GM19023 (cell line): ENCODE results near the gene ZSWIM8.
"Not testable (repeated sequence)": the region's sequence is repeated elsewhere in the genome, so short reads cannot be mapped to it uniquely, and the experiment has no call there.

ENCODE experiments used
- ATAC-seq: cut with Tn5 transposase; IDR thresholded peaks from one replicate; pipeline ENCODE4 v1.9.1; 2021; ENCODE audit warnings: mild to moderate bottlenecking, moderate library complexity; ENCODE audit not compliant: unreplicated experiment

Gene ZSWIM8

GRCh38 chr10:73795491-73795890, 10.1 kb downstream of the ZSWIM8 start:
- not testable (repeated sequence) for ATAC-seq

- ATAC-seq, result not testable (repeated sequence)
These were observed 10.6 kb downstream of the ZSWIM8 start for GRCh38 chr10:73796035-73796434.

GRCh38 chr10:73796766-73797165, 11.4 kb downstream of the ZSWIM8 start:
- ATAC-seq, result no peak

GRCh38 chr10:73797324-73798025, 12.1 kb downstream of the ZSWIM8 start:
- ATAC-seq, result no peak

- no peak for ATAC-seq
These were observed 12.7 kb downstream of the ZSWIM8 start for GRCh38 chr10:73798087-73798486.

GRCh38 chr10:73798927-73799560, 13.6 kb downstream of the ZSWIM8 start:
- no peak for ATAC-seq

GRCh38 chr10:73799899-73800559, 14.6 kb downstream of the ZSWIM8 start:
- ATAC-seq, result no peak

- no peak for ATAC-seq
These were observed 15.3 kb downstream of the ZSWIM8 start for GRCh38 chr10:73800560-73801252.

GRCh38 chr10:73801253-73801590, 15.8 kb downstream of the ZSWIM8 start:
- ATAC-seq, result no peak

- no peak for ATAC-seq
These were observed 17.0 kb downstream of the ZSWIM8 start for GRCh38 chr10:73802276-73802991.

GRCh38 chr10:73803680-73804286, 18.4 kb downstream of the ZSWIM8 start:
- peak; percentile 63 for ATAC-seq

- no peak for ATAC-seq
These were observed 21.0 kb downstream of the ZSWIM8 start for GRCh38 chr10:73806176-73806950.

GRCh38 chr10:73807471-73807870, 22.1 kb downstream of the ZSWIM8 start:
- ATAC-seq, result no peak

GRCh38 chr10:73808021-73808815, 22.8 kb downstream of the ZSWIM8 start:
- ATAC-seq, result no peak

GRCh38 chr10:73809061-73809818, 23.8 kb downstream of the ZSWIM8 start:
- no peak for ATAC-seq

- no peak for ATAC-seq
These were observed 24.9 kb downstream of the ZSWIM8 start for GRCh38 chr10:73810358-73810734.

GRCh38 chr10:73810735-73811465, 25.5 kb downstream of the ZSWIM8 start:
- peak; percentile 33 for ATAC-seq

- no peak for ATAC-seq
These were observed 27.3 kb downstream of the ZSWIM8 start for GRCh38 chr10:73812657-73813056.
